Raji (cell line): ENCODE results near the gene HCK.

Experiments used
- POLR2A ChIP-seq: IDR thresholded peaks from 2 replicates; pipeline ENCODE4 v1.6.1; 2011; ENCODE audit warnings: low read depth, low read length, control low read depth; ENCODE audit not compliant: insufficient read depth

Gene HCK

DNA sequence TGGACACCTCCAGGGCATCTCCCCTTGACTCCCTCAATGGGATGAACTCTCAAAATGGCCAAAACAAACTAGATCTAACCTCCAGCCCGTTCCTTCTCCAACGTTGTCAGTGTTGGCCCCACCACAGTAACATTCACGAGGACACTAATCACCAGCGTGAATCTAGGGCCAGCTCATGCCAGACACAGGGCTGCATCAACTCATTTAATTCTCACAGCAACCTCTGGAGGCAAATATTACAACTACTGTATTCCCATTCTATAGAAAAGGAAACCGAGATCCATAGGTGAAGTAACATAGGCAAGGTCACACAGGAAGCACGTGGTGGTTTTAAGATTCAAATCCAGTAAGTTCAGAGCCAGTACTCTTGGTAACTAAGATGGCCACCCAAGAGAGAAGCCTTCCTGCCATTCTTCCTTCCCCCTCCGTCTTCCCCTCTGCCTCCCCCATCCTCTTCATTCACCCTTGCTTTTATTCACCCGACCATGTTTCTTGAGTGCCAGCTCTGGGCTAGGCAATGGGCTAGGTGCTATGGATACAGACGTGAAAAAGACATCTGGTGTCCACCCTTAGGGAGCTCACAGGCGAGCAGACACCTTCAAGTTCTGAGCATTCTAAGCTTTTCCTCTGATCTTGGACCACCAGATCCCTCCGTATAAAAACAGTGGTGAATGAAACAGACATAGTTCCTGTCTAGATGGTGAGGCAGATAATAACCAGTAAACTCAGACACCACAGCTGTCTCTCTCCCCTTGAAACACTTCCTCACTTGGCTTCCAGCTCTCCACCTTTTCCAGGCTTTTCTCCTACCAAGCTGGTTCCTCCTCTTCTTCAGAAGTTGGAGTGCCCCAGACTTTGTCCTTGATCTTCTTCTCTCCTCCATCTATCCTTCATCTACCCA lies 32.2 kb upstream of the HCK start:
- TF ChIP-seq POLR2A, result no peak

GRCh38 chr20:32021091-32021490 lies 31.0 kb upstream of the HCK start:
- TF ChIP-seq POLR2A, result no peak

GRCh38 chr20:32024683-32025295 lies 27.3 kb upstream of the HCK start:
- TF ChIP-seq POLR2A, result no peak

DNA sequence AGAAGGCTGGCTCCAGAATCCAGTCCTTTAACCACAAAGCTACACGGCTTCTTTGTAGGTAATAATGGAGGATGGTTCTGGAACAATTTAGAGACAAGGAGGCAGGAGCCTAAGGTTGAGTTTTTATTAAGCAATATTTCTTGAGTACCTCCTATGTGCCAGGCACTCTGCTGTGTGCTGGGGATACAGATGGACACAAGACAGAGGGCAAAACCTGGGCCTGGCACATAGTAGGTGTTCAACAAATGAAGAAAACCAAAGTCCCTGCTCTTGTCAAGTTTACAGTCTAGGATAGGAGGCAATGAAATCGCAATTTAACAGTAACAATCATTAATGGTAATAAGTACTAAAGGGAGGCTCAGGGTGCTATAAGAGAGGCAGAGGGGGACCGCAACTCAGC lies 24.4 kb upstream of the HCK start:
- no peak for TF ChIP-seq POLR2A

DNA sequence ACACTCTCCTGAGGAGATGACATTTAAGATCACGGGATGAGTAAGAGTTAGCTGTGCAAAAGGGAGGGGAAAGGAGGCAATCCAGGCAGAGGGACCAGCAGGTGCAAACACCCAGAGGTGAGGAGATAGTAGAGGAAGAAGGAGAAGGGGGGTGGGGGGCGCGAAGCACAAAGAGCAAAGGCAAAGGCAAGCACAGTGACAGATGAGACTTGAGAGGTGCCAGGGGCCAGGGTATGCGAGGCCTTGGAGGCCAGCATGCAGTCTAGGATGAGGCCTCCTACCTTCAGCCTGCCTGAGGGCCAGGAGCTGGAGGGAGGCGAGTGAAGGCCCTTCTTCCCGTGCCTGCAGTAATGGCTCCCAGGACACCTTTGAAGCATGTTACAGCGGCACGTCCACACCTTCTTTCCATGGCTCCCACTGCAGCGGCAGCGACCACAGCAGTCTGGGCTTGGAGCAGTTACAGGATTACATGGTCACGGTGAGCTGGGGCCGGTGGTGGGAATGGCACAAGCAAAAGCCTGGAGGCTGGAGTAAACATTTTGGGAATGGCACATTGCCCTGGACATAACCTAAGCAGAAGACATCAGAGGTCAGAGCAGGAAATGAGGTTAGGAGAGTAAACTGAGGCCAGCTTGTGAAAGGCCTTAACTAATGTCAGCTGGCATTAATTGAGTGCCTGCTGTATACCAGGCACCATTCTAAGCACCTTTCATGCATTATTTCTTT lies 23.2 kb upstream of the HCK start:
- TF ChIP-seq POLR2A, result no peak

DNA sequence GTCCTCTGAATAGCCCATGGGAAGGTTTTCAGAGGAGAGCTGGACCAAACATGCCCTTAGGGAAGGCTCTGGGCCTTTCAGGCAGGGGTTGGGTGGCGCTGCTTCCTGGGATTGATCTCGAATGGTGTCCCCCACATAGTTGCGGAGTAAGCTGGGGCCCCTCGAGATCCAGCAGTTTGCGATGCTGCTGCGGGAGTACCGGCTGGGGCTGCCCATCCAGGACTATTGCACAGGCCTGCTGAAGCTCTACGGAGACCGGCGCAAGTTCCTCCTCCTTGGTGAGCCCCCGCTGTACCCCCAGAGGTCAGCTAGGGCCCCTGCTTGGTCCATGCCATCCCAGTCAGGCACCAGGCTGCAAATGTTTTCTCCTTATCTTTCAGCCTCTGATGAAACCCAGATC lies 22.5 kb upstream of the HCK start:
- no peak for TF ChIP-seq POLR2A

DNA sequence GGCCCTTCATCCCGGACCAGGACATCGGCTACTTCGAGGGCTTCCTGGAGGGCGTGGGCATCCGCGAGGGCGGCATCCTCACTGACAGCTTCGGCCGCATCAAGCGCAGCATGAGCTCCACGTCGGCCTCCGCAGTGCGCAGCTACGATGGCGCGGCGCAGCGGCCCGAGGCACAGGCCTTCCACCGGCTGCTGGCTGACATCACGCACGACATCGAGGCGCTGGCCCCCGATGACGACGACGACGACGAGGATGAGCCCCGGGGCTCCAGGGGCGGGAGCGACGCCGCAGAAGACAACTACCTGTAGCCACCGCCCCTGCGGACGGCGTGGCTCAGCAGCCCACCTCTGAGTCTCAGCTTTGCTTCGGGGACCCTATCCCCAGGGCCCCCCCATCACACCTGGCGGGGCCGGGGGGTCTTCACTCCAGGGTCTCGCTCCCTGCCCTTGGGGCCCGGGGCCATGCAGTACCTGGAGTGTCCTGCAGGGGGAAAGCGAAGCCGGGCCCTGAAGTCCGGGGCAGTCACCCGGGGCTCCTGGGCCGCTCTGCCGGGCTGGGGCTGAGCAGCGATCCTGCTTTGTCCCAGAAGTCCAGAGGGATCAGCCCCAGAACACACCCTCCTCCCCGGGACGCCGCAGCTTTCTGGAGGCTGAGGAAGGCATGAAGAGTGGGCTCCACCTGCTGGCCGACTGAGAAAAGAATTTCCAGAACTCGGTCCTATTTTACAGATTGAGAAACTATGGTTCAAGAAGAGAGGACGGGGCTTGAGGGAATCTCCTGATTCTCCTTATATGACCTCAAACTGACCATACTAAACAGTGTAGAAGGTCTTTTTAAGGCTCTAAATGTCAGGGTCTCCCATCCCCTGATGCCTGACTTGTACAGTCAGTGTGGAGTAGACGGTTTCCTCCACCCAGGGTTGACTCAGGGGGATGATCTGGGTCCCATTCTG lies 20.8 kb upstream of the HCK start:
- TF ChIP-seq POLR2A, result no peak

DNA sequence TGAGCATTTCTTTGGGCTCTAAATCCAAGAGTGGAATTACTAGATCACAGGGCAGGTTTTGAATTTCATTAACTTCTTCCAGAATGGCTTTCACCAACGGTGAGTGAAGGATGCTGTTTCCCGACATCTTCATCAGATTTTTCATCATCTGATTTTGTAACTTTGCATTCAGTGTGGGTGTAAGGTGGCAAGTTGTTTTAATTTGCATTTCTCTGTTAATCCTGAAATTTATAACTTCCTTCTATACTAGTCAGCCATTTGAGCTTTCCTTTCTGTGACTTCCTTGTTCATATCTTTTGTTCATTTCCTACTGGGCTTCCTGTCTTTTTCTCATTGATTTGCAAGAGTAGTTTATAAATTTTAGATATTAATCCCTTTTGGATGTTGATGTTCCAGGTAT lies 18.7 kb upstream of the HCK start:
- TF ChIP-seq POLR2A, result no peak

GRCh38 chr20:32034581-32035425 lies 17.2 kb upstream of the HCK start:
- no peak for TF ChIP-seq POLR2A

- no peak for TF ChIP-seq POLR2A
Measured at GRCh38 chr20:32035426-32035779, 16.6 kb upstream of the HCK start.

DNA sequence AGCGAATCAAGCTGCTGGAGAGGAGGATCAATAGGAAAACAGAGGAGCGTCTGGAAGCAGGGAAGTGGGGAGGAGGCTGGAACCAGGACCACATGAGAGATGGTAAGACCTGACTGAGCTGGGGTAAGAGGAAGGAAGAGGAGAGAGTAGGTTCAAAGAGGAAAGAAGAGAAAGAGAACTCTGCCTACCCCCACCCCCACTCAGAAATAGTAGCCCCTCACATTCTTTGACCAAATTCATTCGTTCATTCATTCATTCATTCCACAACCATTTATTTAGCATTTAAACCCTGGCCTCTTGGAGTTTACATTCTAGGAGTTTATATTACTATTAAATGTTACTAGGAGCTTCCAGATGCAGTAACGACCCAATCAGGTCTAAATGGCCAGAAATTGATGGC lies 15.8 kb upstream of the HCK start:
- no peak for TF ChIP-seq POLR2A

DNA sequence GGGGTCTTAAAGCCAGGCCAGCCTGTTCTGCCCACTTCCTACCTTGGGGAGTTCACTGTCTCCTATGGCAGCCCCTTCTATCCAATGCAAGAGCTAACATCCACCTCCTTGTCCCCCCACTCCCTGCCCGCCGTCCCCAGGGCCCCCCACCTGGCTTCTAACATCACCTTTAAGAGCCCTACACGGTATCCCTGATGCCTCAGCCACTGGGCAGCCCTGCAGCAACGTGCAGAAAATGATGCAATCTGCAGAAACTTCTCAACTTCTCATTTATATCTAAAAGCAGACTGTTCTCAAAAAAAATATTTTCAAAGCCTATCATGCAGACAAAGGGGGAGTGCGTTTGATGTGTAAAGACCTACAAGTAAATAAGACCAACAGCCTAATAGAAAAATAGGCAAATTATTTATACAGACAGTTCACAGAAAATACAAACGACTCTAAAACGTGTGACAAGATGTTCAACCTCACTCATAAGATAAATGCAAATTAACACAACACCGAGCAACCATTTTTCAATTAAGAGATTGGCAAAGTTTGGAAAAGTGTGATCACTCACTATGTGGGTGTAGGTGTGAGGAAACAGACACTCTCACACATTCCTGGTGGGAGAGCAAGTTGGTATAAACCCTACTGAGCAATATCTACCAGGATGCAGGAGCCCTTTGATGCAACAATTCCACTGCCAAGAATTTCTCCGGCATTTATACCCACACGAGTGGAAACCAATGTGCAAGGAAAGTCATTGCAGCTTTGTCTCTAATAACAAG lies 15.1 kb upstream of the HCK start:
- no peak for TF ChIP-seq POLR2A

DNA sequence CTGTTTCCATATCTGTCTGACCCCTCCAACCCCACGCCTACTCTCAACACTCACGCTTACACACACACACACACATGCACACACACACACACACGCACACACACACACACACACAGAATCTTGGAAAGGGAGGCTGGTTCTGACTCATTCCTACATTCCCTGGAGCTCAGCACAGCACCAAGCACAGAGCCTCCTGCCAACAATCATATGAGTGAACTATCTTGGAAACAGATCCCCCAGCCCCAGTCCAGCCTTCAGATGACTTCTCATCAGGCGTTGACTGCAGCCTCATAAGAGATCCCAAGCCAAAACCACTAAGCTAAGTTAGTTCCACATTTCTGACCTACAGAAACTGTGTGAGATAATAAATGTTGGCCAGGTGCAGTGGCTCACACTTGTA lies 14.1 kb upstream of the HCK start:
- no peak for TF ChIP-seq POLR2A

DNA sequence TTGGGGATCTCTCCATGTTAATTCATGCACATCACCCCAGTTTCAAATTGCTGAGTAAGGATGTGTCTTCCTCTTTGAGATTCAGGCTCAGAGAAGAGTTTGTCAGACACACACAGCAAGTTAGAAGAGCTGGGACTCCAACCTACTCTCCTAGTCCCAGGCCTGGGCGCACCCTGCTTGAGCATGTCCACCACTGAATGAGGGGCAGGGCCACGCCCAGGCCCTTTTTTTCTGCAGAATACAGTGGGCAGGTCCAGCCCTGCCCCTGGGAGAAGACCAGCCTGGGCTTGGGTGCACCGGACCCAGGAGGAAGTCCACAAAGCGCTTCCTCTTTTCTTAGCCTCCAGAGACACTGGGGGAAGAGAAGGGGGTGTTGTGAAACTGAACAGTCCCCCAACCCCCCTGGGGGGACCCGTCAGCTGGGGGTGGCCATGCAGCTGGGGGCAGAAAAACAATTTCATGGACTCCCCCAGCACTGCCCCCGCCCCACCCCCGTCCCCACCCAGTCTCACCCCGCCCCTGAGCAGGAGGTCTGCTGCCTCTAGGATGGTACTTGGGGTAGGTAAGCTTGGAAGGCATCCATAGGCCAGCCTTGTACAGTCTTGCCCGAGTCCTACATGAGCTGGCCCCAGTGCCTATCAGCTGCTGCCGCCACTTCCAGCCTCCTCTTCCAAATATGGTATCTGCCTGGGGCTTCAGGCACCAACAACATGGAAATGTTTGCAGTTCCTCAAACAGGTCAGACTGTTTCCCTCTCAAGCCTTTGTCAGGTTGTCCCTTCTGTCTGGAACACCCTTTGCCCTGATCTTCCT lies 11.7 kb upstream of the HCK start:
- TF ChIP-seq POLR2A, result peak; percentile 35; the same call in 1 of the 2 replicates
